GM12891 (cell line): ENCODE results near the gene CCDC34.

Experiments
- POLR2A ChIP-seq: IDR thresholded peaks from 2 replicates; pipeline ENCODE4 v1.6.1; 2011; ENCODE audit warnings: low read depth, low read length, control low read depth
- POLR2AphosphoS5 ChIP-seq: IDR thresholded peaks from 2 replicates; pipeline ENCODE4 v1.6.1; 2011; ENCODE audit warnings: low read depth, low read length, control low read depth

DNA sequence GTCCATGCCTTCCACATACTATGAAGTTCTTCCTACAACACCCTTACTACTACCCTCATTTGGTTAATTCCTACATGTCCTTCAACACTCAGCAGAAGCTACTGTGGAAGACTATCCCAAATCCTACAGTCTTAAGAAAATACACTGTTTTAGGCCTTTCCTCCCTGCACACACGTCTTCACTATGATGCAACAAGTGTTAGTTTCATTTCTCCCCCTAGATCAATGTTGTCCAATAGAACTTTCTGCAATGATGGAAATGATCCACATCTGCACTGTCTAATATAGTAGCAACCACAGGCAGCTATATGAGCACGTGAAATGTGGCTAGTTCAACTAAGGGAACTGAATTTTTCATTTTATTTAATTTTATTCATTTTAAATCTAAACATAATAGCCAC is 46.7 kb upstream of the CCDC34 start:
- TF ChIP-seq POLR2A, result no peak
- TF ChIP-seq POLR2AphosphoS5, result no peak
